Subcutaneous adipose tissue (tissue), 4 donors: Measurements from ENCODE around the gene WIPF1. TPM values are rescaled to one million over a fixed set of nuclear protein-coding genes. Genes with fewer than 3 reads are reported as not detected.

ENCODE experiments used
- total RNA-seq, 4 donors: library from RNA; depleted of rRNA; stranded (reverse); fragments of >200 nt; gene quantifications; one replicate each; pipeline ENCODE4 v1.1.0, GENCODE V29; 2016
- TF ChIP-seq, protein P1 (sequence below): fragments of 450-650 bp; IDR thresholded peaks from one replicate; pipeline ENCODE4 v1.5.1; 2016; ENCODE audit warnings: low read depth, mild to moderate bottlenecking, control low read depth, antibody characterized with exemption, moderate library complexity

Gene WIPF1
- total RNA-seq, 4 donors from 2014 or later, result 44.7 to 81.3 (median 57.2) TPM

DNA sequence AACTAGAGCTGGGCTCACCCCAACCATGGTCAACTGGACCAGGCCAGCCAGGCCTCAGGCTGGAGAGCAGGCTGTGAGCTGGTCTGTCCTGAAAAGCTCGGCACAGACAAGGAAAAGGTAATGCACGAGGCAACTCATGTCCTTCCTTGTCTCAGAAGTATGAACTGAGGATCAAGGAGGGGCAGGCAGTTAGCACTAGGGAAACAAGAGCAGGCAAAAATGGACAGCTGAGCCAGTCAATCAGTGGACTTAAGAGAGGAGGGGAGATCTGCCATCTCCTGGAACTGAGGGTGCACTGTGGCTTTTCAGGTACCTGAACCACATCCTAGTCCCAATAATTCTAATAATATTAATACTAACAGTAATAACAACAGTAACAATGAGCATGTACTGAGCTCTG, 20.6 kb upstream of the WIPF1 start:
- TF ChIP-seq, protein P1, sequence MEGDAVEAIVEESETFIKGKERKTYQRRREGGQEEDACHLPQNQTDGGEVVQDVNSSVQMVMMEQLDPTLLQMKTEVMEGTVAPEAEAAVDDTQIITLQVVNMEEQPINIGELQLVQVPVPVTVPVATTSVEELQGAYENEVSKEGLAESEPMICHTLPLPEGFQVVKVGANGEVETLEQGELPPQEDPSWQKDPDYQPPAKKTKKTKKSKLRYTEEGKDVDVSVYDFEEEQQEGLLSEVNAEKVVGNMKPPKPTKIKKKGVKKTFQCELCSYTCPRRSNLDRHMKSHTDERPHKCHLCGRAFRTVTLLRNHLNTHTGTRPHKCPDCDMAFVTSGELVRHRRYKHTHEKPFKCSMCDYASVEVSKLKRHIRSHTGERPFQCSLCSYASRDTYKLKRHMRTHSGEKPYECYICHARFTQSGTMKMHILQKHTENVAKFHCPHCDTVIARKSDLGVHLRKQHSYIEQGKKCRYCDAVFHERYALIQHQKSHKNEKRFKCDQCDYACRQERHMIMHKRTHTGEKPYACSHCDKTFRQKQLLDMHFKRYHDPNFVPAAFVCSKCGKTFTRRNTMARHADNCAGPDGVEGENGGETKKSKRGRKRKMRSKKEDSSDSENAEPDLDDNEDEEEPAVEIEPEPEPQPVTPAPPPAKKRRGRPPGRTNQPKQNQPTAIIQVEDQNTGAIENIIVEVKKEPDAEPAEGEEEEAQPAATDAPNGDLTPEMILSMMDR, result no peak

DNA sequence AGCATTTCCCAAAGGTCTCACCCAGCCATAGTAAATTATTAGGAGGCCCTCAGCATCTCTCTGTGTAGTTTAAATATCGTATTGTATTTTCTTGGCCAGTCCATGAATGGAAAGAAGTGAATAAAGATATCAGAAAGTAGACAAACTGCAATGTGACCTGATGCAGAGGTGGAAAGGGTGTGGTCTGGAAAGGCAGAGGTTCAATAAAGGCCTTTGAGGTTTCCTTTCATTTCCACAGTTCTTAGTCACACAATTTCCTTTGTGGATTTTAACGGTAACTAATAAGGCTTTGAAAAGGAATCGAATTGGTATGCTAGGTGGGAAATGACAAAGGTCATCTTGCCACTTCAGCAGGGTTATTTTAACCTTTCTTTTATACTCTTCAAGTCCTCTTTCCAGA, 20.1 kb upstream of the WIPF1 start:
- TF ChIP-seq, protein P1, result no peak

DNA sequence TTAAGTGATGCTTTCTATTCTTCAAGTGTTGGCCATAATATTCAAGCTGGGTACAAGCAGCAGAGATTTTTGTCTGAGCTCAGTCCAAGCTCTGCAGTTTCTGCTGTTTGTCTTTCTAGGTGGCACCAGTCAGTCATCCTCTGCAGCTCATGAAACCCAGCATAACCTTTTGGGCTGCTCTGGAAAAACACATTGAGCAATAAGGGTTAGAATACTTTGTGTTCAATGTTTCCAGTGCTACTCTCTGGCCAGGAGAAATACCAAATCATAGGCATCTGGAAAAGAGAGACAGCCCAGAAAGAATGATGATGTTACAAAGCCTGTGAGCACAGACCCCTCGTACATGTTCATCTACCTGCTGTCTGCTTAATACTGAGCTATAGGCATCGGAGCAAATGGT, 19.5 kb upstream of the WIPF1 start:
- TF ChIP-seq, protein P1, result no peak

DNA sequence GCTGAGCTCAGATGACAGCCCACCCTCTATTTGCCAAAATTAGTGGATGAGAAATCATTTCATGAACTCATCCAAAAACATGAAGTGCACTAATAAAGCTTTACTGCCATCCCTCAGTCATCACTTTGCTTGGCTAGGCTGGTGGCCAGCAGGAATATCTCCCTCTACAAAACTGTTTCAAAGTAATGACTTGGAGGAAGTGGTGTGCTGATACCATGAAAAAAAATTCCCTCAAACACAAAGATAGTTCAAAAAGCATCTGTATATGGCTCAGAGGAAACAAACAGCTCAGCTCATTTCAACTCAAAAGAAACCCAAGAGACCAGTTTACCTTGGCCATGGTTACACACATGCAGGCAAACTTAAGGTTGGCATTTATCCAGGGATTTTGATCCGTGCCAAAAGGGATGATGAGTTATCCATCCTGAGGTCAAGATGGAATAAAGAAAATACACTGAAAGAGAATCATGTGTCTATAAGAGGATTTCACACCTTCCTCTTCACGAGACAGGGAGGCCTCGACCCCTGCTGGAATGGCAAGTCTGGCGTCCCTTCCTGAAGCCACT, 18.4 kb upstream of the WIPF1 start:
- TF ChIP-seq, protein P1, result no peak

DNA sequence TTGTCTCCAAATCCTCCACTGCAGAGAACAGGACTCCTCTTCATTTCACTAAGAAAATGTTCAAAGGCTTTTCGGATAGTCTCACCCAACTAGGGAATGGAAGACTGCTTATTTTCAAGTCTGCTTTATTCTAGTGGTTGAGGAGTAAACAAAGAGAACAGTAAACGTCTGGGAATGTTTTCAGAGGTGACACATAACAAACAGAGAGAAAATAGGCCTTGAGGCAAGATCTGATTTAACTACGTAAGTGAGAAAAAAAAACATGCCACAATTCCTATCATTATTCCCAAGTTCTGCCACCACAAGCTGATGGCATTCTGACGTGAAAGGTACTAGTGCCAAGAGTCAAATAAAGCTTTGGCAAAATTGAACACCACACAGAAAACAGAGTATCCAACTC, 16.7 kb upstream of the WIPF1 start:
- TF ChIP-seq, protein P1, result no peak

DNA sequence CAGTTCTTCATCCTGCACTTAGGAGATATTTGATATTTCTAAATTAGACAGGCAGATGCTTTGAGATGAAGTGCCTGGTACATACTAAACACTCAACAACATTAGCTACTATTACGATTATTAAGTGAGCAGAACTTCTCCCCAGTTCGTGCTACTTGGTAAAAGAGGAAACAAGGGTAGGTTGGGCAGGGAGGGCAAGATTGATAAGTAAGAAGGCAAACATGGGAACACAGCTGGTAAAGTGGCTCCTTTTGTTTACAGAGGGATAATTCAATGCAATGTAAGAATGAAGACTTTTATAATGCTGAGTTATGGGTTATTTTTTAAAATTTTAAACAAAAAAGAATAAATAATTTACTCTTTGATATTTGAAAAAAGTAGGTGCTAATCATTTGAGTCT, 15.9 kb upstream of the WIPF1 start:
- TF ChIP-seq, protein P1, result no peak

DNA sequence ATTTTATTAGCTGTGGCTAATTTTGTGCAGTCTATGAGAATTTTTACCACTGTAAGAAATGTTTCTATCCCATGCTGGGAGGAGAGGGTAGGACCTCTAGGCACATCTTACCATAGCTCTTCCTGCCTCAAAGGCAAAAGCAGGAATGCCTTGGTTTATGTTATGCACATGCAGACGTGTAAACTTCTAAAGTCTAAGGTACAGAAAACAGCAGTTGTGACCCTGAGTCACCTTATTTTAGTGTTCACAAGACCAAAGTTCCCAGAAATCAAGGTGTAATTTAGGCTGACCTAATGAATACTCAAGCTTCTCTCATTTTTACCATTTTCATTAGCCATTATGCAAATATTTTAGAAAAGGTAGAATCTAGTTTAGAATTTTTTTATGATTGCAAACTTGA, 15.4 kb upstream of the WIPF1 start:
- TF ChIP-seq, protein P1, result no peak
